ENCODE measurements around the gene ADCK1. TPM values are rescaled to one million over a fixed set of nuclear protein-coding genes. Genes with fewer than 3 reads are reported as not detected.

The ADCK1 gene
- total RNA-seq, 4 donors from 2014 or later = 4.2 to 10.7 (median 6.2) TPM

GRCh38 chr14:77921818-77922217 is 121.9 kb downstream of the ADCK1 start:
- no peak for DNase-seq (ENCODE audit: low spot score)
- no peak for TF ChIP-seq CTCF (IDR thresholded peaks at IDR 0.05)
- no peak for ATAC-seq (ENCODE audit: low FRiP score)

DNA sequence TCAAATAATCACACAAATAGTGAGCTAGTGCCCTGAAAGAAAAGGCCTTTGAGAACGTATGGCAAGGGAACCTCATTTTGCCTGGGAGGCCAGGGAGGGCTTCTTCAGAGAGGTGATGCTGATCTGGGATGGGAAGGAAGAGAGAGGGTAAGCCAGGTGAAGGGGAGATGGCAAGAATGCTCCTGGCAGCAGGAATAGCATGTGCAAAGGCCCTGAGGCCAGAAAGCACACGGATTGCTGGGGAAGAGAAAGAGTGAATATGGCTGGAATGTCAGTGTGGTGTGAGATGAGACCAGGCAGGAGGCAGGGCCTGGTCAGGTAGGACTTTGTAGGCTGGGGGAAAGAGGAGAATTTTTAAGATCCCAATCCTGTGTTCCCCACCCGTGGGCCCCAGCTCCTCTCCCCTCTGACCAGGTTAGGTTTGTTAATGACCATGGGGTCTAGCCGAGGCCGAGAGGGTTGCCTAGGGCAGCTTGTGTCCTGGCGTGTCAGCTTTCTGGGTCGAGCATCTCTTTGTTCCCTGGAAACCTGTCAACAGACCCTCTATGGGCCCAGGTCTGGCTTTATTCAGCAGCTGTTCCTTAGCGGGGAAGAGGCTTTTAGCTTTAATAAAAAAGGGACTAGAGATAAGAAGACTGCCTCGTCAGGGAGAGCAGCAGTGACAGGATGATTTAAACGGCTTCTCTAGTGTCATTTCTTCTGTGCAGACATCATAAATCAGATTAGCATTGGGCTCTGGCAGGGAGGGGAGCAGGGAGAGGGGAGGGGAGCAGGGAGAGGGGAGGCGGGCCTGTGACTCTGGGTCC is 123.4 kb downstream of the ADCK1 start:
- TF ChIP-seq CTCF (IDR thresholded peaks at IDR 0.05) = no peak
- DNase-seq (ENCODE audit: low spot score) (no peak), ATAC-seq (ENCODE audit: low FRiP score) (no peak)

DNA sequence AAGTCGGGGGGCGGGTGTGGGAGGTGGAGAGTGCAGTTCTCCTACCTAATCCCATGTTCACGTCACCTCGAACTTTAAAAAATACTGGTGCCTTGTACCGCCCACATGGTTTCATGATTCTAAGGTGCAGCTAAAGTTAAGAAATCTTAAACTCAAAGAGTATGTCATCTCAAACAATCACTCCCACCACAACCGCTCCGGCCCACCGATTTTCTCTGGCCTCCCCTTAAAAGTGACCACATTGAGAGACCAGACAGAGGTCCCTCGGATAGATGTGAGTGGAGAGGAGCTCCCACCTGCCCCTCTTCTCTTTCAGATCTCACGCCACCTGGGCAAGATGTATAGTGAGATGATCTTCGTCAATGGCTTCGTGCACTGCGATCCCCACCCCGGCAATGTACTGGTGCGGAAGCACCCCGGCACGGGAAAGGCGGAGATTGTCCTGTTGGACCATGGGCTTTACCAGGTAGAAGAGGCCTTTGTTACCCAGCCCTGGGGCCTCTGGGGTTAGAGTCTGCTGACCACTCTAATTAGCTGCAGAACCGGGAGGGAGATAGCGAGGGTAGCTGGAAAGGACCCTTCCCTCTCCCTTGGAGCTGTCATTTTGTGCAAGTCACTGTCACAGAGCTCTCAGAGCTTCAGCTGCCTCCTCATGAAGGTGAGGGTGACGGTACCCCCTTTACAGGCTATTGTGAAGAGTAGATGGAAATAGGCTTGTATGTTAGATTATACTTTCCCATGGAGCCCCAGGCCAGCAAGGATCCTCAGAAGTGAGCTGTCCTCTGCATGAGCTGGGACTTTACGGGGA is 124.4 kb downstream of the ADCK1 start:
- ATAC-seq (ENCODE audit: low FRiP score) = no peak
- no peak for TF ChIP-seq CTCF (IDR thresholded peaks at IDR 0.05)

DNA sequence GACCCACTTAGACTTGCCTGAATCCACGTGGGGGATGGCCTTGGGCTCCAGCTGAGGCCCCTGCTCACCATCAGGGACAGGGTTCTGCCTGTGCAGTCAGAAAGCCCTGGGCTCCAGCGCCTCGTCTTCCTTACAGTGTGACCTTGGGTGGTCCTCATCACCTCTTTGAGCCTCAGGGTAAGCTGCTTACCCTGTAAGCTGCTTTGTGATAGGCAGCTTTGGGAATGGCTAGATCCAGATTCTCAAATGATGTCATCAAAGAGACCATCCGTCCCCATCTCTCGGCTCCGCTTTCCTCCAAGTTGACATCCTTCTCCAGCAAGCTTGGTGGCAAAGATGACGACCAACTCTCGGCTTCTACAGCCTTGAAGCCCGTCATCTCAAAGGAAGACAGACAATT is 127.0 kb downstream of the ADCK1 start:
- DNase-seq (ENCODE audit: low spot score) = no peak
- TF ChIP-seq CTCF (IDR thresholded peaks at IDR 0.05) = no peak
- ATAC-seq (ENCODE audit: low FRiP score) = no peak

More for the DNA sequence above, 124.4 kb downstream of the ADCK1 start:
- no peak for DNase-seq (ENCODE audit: low spot score)

DNA sequence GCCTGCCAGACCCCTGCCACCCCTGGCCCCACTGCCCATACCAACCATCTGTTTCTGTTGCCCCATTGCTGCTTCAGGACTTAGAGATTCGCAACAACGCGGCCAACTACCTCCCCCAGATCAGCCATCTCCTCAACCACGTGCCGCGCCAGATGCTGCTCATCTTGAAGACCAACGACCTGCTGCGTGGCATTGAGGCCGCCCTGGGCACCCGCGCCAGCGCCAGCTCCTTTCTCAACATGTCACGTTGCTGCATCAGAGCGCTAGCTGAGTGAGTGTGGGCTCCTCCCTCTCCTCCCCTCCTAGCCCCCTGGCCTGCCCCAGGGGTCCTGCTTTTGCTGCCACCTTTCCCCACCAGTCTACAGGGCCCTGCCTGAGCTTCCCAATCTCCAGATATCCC is 131.5 kb downstream of the ADCK1 start:
- ATAC-seq (ENCODE audit: low FRiP score) = no peak
- no peak for DNase-seq (ENCODE audit: low spot score)
- no peak for TF ChIP-seq CTCF (IDR thresholded peaks at IDR 0.05)

- no peak for TF ChIP-seq CTCF (IDR thresholded peaks at IDR 0.05)
- DNase-seq (ENCODE audit: low spot score) (no peak), ATAC-seq (ENCODE audit: low FRiP score) (no peak)
These were observed 136.3 kb downstream of the ADCK1 start for GRCh38 chr14:77936138-77936639.

Measured in omental fat pad (tissue), 4 donors.